Sciatic nerve (tissue), 2 donors: Measurements from ENCODE around the gene TMEM63B. TPM values are rescaled to one million over a fixed set of nuclear protein-coding genes. Genes with fewer than 3 reads are reported as not detected.
"Not testable (repeated sequence)": the region's sequence is repeated elsewhere in the genome, so short reads cannot be mapped to it uniquely, and the experiment has no call there.

Experiments used
- ATAC-seq: fragments of 200-7000 bp; cut with Tn5 transposase; one replicate; pipeline ENCODE4 v1.9.1; 2020; ENCODE audit warnings: mild to moderate bottlenecking, moderate library complexity
- DNase-seq: peaks from one replicate; pipeline ENCODE4 v3.0.0-alpha.2; 2020; ENCODE audit warnings: low spot score
- intact Hi-C: fragments of 100-400 bp; cut with DNase I; formaldehyde crosslinking; loops from one replicate; pipeline ENCODE4 v1.14.2; 2022
- total RNA-seq: library from RNA; stranded (reverse); fragmentation: NEBNext Ultra II Directional; extraction: Animal tissue kit (Norgen Biotek cat#: 25700); gene quantifications from one replicate; pipeline ENCODE4 v1.2.1, GENCODE V29; 2021
- donor health status: DM: no; HTN: no; CAD: no.
- donor health status: DM: no; HTN: no; CAD: no.

Gene TMEM63B
- total RNA-seq, 1 donor from 2014 or later: 38.0 TPM

DNA sequence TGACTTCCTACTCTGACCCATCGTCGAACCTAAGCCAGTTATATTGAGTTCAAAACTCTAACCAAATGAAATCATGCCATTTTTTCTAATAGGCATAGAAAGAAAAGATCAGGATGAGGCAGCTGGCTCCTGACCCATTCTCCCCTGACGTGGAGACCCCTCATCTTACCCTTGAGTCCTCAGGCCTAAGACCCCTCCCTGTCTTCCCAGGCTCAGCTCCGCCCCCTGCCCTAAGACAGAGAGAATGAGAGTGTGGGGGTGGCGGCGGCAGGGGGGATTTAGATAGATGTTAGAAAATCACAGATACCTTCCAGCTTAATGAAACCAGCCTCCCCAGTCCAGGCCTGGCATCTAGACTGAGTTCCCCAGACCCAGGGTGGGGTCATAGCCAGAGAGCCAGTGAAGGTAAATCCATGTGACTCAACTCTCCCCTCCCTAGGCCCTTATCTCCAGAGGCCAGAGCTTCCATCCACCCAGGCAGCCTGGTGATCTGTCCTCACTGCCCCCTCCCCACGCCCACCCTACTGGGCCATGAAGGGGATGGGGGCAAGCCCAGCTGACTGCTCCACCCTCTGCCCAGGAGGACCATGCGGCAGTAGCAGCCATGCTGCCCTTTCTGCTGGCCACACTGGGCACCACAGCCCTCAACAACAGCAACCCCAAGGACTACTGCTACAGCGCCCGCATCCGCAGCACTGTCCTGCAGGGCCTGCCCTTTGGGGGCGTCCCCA lies 6.8 kb downstream of the TMEM63B start:
- DNase-seq (no peak), ATAC-seq (no peak)
- intact Hi-C loops: no loop called here

DNA sequence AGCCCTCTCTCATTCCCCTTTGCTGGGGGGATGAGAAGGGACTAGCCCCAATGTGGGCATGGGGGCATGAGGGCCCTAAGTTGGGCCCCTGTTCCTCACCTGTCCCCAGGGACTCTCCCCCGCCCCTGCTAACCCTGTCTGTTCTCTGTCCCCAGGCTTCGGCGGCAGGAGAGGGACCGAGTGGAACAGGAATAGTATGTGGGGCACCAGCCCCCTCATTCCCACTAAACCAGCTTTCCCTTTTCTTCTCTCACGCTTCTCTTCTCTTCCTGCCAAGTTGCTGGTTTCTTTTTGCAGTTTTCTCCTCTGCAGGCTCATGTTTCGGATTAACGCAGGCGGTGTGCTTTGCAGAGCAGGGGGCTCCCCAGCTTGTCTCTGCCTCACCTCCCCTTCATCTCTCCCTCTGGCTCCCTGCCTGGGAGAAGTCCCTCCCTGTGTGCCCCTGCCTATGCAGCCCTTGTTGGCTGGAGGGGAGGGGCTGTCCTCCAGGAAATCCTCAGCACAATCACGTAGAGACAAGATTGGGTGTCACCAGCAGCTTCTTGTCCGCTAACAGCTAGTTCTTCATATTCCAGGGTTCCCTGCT lies 7.9 kb downstream of the TMEM63B start:
- intact Hi-C loops: no loop called here
- ATAC-seq (no peak), DNase-seq (no peak)

GRCh38 chr6:44135875-44136274 lies 8.5 kb downstream of the TMEM63B start:
- DNase-seq: no peak
- ATAC-seq: no peak
- intact Hi-C loops: no loop called here

DNA sequence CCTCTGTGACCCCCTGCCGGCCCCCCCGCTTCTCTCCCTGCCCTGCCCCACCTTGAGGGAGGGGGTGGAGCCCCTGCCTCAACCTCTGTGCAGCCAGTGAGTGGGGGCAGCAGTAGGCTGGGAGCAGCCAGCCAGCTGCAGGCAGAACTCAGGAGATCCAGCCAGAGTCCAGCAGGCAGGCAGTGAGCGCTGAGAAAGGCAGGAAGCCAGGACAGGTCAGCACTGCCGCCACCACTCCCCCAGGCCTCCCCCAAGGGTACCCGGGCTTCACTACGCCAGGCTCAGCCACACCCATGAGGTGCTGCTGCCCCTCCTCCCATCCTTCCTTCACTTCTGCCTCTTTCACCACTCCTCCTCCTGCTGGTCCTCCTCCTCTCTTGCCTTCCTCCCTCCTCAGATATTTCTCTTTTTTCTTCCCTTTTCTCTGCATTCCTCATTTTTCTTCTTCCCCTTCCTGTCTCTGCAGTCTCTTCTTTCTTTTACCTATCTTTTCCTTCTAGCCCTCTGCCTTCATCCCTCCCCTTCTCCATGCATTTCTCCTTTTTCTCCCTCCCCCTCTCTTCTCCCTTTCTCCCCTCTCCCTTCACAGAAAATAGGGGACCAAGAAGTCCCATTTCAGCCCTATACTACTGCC lies 11.5 kb downstream of the TMEM63B start:
- no peak for ATAC-seq
- intact Hi-C loops: no loop called here
- no peak for DNase-seq

DNA sequence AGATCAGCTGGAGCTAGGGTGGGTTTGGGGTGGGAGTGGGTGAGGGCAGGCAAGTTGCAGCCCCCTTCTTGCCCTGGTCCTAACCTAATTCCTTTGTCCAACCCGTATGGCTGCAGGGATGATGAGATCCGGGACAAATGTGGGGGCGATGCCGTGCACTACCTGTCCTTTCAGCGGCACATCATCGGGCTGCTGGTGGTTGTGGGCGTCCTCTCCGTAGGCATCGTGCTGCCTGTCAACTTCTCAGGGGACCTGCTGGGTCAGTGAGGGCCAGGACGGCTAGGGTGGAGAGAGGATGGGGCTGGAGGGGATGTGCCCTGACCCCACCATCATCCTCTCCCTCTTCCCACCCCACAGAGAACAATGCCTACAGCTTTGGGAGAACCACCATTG lies 12.0 kb downstream of the TMEM63B start:
- intact Hi-C loops: no loop called here
- DNase-seq: no peak
- no peak for ATAC-seq

- intact Hi-C loops: no loop called here
- no peak for DNase-seq
- ATAC-seq: no peak
Measured at GRCh38 chr6:44142835-44143234, 15.5 kb downstream of the TMEM63B start.

GRCh38 chr6:44143731-44144130 lies 16.4 kb downstream of the TMEM63B start:
- ATAC-seq: no peak
- intact Hi-C loops: no loop called here

GRCh38 chr6:44144536-44144935 lies 17.2 kb downstream of the TMEM63B start:
- ATAC-seq, intact Hi-C loops, DNase-seq: not testable (repeated sequence)

More at GRCh38 chr6:44143731-44144130, 16.4 kb downstream of the TMEM63B start:
- DNase-seq: no peak

- no peak for ATAC-seq
- DNase-seq: no peak
- intact Hi-C loops: no loop called here
Measured at GRCh38 chr6:44145839-44146238, 18.5 kb downstream of the TMEM63B start.

DNA sequence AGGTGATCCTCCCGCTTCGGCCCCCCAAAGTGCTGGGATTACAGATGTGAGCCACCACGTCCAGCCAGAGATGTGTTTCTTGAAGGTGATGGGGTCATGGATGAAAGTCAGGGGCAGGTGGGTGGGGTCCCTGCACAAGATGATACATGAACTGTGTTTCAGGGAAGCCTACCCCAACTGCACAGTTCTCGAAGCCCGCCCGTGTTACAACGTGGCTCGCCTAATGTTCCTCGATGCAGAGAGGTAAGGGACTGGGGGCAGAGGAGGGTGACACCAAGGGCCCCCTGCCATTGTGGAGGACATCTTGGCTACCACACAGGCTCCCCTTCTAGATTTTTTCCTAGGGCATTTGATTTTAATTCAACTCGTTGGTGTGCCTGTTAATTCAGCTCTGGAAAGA lies 19.3 kb downstream of the TMEM63B start:
- intact Hi-C loops: no loop called here
- no peak for DNase-seq
- no peak for ATAC-seq

DNA sequence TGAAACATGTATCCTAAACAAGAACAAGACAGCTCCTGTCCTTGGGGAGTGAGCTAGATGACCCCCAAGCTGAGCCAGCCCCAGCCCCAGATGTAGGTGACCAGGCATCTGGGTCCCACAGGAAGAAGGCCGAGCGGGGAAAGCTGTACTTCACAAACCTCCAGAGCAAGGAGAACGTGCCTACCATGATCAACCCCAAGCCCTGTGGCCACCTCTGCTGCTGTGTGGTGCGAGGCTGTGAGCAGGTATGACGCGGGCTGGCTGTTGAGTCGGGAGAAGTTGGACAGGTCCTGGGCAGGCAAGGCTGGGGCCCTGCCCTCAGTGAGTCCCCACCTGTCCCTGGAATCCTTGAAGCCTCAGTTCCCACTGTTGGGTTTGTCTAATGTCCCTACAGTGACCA lies 19.9 kb downstream of the TMEM63B start:
- DNase-seq: no peak
- ATAC-seq: no peak
- intact Hi-C loops: no loop called here

GRCh38 chr6:44148306-44148705 lies 21.0 kb downstream of the TMEM63B start:
- no peak for ATAC-seq

GRCh38 chr6:44149369-44150012 lies 22.1 kb downstream of the TMEM63B start:
- intact Hi-C loops: loop anchor here (5.0 kb wide), 1 partner anchor 52 kb away; no protein-coding TSS in a partner anchor

More at GRCh38 chr6:44148306-44148705, 21.0 kb downstream of the TMEM63B start:
- intact Hi-C loops: no loop called here
- no peak for DNase-seq

GRCh38 chr6:44150317-44150917 lies 23.1 kb downstream of the TMEM63B start:
- no peak for ATAC-seq
- intact Hi-C loops: loop anchor here (5.0 kb wide), 1 partner anchor 53 kb away; no protein-coding TSS in a partner anchor
- DNase-seq: no peak

More at GRCh38 chr6:44149369-44150012, 22.1 kb downstream of the TMEM63B start:
- ATAC-seq (no peak), DNase-seq (no peak)

- DNase-seq (peak; percentile 88), ATAC-seq (peak; percentile 79)
- intact Hi-C loops: loop anchor here (5.0 kb wide), 1 partner anchor 54 kb away; no protein-coding TSS in a partner anchor
Measured at GRCh38 chr6:44151348-44152108, 24.2 kb downstream of the TMEM63B start.

DNA sequence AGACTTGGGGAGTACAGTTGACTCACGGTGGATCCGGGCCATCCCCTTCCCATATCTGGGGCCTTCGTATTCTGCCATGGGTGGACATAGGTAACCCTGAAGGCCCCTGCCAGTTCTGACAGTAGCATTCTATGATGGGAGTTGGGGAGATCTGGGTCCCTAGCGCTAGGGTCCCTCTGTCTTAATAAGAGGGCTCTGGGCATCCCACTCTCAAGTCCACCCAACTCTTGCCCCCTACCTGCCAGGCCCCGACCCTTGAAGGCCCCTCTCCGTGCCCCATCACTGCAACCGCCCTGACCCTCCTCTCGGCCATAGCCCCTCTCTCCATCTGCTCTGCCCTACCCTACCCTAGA lies 24.7 kb downstream of the TMEM63B start:
- intact Hi-C loops: loop anchor here (5.0 kb wide), 1 partner anchor 55 kb away; no protein-coding TSS in a partner anchor
- ATAC-seq (peak; percentile 8), DNase-seq (no peak)

DNA sequence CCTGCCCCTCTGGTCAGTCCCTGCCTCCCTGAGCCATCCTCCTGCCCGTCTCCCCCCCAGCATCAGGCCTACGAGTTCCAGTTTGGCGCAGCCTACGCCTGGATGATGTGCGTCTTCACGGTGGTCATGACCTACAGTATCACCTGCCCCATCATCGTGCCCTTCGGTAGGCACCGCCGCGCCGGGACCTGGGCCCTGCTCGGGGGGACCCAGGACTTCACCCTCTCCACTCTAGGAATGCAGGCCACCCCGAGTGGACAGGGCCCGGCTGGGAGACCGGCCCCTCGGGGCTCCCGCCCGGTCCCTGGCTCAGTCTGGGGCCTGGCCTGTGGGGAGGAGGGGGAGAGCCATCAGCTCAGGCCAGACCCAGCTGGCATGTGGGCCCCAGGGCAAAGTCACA lies 25.2 kb downstream of the TMEM63B start:
- intact Hi-C loops: loop anchor here (5.0 kb wide), 1 partner anchor 55 kb away; no protein-coding TSS in a partner anchor
- DNase-seq (no peak), ATAC-seq (no peak)

DNA sequence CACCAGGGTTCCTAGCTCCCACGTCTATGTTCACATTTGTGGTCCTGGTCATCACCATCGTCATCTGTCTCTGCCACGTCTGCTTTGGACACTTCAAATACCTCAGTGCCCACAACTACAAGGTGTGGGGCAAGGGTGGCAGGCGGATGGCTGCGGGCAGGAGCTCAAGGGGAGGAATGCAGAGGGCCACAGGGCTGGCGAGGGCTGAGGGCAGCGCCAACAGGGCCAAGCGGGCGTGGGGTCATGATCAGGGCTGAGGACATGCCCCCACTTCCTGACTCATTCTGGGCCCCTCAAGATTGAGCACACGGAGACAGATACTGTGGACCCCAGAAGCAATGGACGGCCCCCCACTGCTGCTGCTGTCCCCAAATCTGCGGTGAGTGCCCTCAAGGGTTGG lies 26.7 kb downstream of the TMEM63B start:
- intact Hi-C loops: loop anchor here (5.0 kb wide), 1 partner anchor 57 kb away; no protein-coding TSS in a partner anchor
- DNase-seq: no peak
- no peak for ATAC-seq
